Measurements from ENCODE around the gene SNRPA.

DNA sequence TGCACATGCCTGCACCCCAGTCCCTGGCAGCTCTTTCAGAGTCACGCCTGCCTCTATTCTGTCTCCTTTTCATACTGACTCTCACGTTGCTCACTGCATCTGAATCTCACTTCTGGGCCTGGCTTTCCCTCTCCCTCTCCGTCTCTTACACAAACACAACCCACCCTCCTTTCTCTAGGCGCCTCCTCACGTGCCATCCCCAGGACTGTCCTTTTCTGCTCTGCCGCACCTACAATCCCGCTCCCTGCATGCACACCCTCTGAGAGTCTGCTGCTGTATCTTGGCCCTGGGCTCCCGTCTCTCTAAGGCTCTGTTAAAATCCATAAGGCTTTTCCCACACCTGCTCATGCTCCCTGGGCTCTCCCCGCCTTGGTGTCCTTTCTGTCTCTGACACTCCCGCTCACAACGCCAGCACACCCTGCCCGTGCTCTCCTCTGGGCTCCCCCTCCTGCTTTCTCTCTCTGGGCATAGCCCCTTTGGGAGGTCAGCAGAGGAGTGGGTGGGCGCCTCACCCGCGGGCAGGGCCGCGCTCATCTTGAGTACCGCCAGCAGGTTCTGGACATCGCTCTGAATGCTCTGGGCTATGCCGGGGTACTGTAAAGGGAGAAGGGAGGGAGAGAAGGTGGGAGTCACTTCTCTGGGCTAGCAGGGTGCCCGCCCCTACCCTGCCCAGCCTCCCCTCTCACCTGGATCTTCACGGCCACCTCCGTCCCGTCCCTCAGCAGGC is 47.8 kb upstream of the SNRPA start:
- TF ChIP-seq, protein P1, sequence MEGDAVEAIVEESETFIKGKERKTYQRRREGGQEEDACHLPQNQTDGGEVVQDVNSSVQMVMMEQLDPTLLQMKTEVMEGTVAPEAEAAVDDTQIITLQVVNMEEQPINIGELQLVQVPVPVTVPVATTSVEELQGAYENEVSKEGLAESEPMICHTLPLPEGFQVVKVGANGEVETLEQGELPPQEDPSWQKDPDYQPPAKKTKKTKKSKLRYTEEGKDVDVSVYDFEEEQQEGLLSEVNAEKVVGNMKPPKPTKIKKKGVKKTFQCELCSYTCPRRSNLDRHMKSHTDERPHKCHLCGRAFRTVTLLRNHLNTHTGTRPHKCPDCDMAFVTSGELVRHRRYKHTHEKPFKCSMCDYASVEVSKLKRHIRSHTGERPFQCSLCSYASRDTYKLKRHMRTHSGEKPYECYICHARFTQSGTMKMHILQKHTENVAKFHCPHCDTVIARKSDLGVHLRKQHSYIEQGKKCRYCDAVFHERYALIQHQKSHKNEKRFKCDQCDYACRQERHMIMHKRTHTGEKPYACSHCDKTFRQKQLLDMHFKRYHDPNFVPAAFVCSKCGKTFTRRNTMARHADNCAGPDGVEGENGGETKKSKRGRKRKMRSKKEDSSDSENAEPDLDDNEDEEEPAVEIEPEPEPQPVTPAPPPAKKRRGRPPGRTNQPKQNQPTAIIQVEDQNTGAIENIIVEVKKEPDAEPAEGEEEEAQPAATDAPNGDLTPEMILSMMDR (IDR thresholded peaks at IDR 0.05; ENCODE audit: borderline replicate concordance, extremely low read depth, low read length, poor library complexity, severe bottlenecking), result no peak
- TF ChIP-seq EZH2 (IDR thresholded peaks at IDR 0.05; ENCODE audit: borderline replicate concordance, low read depth, low read length, severe bottlenecking), result no peak
